HG03354 (cell line): ENCODE results near the gene DUSP7.

Experiments used
- ATAC-seq: cut with Tn5 transposase; IDR thresholded peaks from one replicate; pipeline ENCODE4 v1.9.1; 2021; ENCODE audit warnings: mild to moderate bottlenecking; ENCODE audit not compliant: unreplicated experiment, poor library complexity, severe bottlenecking

DUSP7 gene

DNA sequence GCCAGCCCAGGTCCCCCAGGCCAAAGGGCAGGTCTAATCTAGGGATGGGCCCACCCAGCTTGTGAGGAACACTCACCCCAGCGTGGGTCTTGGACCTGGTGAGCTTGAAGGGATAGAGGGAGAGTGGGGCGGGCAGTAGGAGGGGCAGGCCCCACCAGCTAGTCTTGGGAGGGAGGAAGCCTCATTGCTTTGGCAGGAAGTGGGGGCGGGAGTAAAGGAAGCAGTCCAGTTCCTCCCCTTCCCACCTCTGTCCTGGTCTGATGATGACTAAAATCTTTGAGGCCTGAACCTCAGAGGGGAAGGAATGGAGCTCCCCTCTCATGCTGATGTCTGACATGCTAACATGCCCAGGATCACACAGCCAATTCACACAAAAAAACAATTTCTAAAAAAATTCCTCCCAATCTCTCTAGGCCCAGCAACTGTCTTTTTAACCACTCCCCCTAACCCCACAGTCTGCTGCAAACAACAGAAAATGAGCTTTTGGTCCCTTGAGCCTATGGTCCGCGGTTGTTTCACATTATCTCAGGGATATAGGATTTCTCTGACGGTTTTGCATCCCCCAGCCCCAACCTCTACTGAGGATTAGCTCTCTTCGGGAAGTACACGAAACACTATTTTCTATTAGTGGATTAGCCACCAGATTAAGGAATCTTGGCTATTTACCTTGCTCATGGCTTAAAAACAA is 30.7 kb upstream of the DUSP7 start:
- no peak for ATAC-seq

DNA sequence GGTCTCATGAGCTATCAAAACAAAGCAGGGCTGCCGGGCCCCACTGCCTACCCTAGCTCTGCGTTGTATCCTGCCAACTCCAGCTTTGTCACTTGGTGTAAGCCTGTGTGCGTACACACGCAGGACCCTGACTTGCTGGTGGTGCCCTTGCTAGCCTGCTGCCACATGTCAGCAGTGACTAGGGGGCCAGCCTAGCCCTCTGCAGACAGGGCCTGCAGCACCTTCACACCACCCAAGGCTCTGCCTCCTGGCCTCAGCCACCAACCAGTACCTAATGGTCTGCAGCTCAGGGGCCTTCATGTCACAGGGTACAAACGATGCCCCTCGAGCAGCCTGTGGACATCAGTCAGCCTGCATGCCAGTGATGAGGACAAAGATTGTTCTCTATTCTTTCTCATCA is 30.1 kb upstream of the DUSP7 start:
- ATAC-seq, result no peak

DNA sequence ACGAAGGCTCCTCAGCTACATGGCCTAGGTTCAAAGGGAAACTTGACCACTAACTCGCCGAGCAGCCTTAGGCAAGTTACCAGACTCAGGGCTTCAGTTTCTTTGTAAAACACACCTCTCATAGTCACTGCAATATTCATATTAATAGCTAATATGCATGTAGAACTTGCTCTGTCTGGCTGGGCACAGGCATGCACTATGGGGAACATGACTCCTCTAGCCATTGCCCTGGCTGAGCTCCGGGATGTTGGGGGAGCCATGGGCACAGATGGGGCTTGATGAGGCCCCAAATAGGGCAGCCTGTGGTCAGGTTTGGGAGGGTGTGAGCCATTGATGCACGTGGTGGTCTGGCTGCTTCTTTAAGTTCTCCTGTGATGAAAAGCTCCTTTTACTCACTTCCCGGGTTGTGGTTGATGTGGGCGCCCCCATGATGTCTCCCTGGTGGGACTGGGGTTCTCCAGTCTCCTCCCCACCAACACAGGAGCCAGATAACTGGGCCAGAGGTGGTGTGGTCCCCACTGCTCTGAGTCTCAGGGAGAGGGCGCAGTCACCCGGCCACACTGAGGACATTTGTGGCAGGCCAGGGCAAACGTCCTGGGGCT is 29.4 kb upstream of the DUSP7 start:
- no peak for ATAC-seq

DNA sequence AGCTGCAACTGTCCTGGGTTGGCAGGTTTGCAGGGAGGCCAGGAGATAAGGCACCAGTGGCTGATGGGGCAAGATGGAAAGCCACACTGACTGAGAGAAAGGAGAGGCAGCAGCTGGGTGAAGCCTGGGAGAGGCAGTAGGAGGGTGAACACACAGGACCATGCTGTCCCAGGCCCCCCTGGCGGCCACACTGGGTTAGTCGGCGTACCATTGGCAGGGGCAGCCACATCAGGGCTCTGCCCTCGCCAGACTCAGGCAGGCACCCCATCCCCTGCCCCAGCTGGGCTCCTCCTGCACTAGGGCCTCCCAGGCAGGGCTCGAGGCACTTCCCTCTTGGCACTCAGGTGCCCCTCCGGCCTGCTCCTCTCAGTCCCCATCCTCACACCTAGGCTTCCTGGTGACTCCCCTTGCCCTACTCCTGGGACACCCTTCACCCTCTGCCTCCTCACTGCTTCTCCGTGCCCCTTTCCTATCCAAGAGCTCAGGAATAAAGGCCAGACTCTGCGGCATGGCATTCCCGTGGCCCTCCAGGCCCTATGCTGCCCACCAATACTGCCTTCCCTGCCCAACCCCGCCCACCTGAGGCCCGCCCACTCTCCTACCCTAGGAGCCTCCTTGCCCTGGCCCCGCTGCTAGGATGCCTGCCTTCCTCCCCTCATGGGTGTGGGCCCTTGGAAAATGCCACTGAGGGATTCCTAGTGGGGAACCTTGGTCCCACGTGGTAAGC is 28.7 kb upstream of the DUSP7 start:
- no peak for ATAC-seq

DNA sequence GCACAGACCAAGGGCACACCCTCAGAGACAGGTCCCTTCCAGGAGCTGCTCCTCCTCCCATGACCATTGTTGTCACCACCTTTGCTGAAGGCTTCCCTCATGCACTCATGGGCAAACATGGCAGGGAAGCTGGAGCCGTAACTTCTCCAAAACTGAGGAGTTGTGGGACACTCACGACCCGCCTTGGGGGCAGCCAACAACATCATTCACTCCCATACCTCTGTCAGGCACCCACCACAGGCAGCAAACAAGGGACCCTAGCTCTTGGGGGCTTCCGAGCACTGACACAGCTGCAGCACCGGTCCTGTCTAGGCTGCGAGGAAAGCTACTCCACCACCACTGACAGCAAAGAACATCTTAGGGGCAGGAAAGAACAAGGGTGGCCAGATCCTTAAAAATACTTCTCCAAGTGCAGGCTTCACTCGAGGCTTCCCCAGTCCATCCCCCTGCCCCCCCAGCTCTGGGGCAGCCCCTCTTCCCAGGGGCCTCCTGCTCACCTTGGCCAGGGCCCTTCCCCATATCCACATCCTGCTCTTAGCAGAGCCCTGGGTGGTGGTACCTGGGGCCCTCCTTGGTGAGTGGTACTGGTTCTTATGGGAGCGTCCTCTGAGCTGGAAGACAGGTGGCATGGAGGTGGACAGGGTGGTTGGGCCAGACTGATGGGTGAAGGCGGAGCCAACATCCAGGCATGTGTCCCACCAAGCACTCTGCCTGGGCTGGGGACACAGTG is 28.0 kb upstream of the DUSP7 start:
- ATAC-seq, result no peak

DNA sequence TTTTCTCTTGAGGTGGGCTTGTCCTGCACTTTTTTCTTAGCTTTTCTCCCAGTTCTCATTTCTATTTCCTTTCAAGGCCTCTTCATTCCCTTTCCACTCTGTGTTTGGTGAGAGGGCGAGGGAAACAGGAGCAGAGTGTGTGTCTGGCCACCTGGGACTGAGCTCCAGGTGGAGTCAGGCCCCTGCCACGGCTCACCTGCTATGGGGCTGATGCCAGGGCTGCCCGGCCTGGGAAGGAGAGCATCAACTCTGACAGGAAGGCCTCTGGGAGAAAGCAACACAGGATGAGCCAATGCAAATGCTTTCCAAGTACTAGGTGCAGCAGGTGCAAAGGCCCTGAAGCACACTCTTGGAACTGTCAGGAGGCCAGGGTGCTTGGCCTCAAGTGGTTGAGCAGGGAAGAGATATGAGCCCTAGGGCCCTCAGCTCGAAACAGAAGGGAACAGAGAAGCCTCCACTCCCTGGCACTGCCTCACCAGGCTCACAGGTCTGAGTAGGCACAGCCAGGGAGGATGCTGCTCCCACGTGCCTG is 27.3 kb upstream of the DUSP7 start:
- no peak for ATAC-seq

DNA sequence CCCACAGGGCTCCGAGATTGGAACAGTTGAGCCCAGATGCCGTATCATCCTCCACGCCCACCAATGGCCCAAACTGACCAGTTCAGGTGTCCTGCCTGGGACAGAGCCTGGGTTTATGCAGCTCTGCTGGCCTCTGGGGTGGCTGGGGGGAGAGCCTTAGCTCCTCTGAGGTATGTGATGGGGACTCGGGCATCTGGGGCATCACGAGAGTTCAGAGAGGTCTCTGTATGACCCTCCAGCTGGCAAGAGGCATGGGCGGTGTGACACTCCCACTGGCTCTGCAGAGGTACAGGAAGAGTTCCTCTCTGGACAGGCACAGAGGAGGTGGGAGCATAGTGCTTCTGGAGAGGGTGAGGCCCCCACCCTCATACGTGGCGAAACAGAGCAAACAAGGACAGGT is 26.6 kb upstream of the DUSP7 start:
- ATAC-seq, result no peak

DNA sequence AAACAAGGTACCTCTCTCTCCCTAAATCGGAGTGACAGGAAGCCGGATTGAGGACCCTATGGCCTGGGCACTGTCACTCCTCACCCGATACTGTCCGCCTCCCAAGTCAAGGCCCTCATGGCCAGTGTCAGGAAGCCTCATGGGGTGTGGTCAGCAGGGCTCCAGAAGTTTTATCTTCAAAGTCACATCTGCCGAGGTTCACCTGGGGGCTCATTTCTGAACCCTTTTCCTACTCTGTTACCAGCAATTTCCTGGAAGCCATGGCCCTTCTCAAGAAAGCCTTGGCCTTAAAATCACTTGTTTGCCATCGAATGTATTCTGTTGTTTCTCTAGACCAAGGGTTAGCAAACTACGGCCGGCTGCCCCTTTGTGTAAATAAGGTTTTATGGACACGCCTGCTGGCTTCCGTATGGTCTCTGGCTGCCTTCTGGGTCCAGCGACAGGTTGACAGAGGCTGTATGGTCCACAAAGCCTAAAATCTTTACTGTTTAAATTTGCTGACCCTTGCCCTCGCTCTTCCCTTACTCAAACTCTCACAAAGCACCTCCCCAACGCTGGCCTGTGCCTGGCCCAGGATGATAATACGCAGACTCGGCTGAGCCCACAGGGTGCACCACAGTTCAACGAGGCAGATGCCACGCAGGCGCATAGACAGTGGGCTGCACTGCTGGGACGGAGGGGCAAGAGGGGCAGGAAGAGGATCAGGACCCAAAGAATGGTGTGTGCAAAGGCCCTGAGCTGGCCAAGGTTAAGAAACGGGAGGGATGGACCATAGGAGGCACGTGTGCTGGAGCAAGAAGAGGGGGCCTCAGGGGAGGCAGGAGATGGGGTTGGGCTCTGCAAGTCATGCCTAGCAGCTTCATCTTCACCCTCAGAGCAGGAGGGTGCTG is 24.7 kb upstream of the DUSP7 start:
- no peak for ATAC-seq

DNA sequence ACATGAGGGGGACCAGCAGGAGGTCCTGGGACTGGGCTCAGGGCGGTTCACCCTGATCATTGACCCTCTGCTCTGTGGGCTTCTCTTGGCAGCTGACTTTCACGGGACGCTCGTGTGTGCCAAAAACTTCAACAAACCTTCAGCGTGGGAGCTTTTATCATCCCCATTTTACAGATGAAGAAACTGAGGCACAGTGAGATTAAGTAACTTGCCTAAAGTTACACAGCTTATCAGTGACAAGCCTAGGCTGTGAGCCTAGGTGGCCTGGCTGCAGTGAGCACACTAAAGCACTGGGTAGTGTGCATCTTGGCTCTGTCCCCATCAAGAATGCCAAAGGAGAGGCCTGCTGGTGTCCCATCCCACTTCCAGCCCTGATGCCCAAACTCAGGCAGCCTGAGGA is 23.6 kb upstream of the DUSP7 start:
- no peak for ATAC-seq

DNA sequence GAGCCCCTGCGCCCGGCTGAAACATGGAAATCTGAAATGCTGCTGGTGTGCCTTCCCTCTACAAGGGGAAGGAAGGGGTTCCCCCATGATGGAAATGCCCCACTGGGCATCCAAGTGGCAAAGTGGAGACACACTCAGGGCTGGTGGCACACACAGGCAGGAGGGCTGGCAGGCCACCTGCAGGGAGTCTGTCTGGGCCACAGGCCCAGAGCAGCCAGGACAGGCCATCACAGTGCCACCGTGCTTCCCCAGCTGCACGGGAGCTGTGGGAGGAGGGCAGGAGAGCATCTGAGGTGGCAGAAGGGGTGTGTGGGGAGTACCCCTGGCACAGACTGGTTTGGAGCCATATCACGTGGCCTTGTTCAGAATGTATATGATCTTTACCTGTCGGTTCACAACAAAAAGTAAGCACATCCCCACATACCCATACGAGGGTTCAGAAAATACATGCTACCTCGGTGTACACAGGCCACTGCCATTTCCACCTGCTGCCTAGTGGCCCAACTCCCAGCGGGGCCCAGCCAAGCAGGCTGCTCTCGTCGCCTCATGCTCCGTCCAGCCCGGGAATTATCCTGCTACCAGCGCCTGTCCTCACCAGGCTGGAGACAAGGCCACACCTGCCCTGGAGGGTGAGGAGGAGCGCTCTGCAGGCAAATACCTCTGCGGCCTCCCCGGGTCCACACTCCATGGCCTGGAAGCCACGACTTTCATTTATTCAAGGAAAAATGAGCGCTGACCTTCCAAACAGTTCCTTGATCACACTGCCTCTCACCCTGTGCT is 22.6 kb upstream of the DUSP7 start:
- no peak for ATAC-seq

DNA sequence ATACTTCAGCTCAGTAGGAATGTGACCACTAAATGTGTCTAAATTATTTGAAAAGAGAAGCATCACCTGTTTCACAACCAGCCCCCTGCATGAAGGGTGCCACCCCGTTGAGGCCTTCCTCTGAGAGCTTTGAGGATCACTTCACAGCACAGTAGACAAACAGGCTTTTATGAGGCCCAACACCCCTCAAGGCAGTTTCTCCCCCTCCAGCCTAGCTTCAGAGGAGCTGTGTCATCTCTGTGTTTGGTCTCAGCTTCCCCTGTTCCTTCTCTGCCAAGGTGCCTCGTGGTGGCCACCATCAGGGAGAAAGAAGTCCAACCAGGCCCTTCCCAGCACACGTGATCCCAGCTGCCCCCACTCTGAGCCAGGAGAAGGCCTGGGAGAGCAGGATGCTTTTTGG is 21.6 kb upstream of the DUSP7 start:
- ATAC-seq, result no peak

DNA sequence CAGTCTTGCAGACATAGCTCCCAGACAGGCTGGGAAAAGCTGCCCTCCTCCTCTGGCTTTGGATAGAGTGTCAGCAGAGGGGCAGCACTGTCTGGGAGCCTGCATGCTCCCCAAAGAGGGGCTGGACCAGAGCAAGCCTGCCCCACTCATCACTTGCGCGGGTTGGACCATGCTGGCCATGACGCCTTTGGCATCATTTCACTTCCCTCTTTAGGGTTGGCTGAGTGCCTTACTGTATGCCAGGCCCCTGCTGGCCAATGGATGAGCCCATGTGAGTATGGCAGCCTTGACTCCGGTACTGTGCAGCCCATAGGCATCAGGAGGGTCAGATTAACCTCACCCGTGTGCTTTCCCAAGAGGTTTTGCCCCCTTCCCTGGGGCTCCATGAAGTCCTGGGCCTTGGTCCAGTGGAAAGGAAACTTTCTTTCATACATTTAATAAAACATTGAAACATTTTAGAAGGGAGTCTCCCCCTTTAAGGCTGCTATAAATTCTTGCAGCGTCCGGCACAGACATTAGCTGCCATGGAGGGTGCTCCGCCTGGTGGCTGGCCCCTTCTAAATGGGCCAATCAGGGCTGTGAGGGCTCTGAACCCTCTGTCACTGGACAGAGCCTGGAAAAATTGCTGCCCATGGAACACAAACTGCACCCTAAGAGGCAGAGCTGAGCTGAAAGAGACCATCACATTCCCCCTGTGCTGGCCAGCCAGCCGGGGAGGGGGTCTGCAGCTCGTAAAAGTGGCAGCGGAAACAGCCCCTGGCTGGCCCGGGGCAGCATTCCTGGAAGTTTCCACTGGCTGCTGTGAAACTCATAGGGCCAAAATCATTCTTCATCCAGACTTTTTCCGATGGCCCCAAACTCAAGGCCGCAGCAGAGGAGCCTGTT is 20.8 kb upstream of the DUSP7 start:
- ATAC-seq, result no peak

DNA sequence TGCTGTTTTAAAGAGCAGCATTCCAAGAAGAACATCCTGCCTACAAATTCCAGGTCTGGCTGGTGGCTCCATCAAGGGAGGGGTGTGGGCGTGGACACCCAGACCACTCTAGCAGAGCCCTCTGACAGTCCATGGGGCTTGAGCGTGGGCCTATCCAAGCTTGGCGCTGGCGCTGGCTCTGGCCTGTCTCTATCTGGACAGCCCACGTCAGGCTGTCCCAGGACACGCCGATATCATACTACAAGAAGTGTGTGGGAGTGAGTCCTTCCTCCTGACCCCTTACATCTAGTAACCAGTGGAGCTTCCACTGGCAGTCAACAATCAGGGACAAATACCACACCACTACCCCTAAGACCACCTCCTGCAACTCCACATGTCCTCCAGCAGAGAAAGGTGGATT is 17.1 kb upstream of the DUSP7 start:
- no peak for ATAC-seq

DNA sequence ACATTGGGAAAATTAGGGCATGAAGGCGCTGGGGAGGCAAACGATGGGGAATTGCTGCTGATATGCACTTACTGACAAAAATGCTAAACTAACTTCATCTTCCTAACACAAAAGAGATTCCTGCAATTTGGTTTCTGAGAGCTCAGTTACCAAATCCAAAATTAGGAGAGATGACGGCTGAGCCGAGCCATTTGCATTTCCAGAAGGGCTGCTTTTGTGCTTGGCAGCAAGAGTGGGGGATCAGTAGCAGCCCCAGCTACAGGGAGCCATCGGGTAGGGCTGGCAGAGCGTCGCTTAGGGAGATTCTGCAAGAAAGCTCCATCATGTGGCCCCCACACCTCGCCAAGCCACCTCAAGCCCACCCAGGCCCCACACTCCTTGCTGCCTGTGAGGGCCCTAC is 16.1 kb upstream of the DUSP7 start:
- ATAC-seq, result no peak

DNA sequence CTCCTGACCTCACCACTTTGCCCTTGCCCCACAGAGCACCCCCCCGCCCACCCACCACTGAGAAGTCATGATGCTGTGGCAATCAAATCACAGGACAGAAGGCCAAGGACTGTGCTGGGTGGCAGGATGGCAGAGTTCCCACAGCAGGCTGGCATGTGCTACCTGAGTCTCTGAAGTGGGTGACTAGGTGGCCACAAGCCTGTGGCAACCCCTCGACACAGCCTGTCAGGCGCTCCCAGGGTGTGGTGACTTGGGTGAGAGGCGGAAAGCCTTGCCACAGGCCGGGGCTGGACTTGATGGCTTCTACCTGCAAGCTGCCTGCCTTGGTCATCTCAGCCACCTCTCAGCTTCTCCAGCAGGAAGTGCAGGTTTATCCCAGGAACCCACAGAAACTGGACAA is 15.6 kb upstream of the DUSP7 start:
- ATAC-seq, result no peak

DNA sequence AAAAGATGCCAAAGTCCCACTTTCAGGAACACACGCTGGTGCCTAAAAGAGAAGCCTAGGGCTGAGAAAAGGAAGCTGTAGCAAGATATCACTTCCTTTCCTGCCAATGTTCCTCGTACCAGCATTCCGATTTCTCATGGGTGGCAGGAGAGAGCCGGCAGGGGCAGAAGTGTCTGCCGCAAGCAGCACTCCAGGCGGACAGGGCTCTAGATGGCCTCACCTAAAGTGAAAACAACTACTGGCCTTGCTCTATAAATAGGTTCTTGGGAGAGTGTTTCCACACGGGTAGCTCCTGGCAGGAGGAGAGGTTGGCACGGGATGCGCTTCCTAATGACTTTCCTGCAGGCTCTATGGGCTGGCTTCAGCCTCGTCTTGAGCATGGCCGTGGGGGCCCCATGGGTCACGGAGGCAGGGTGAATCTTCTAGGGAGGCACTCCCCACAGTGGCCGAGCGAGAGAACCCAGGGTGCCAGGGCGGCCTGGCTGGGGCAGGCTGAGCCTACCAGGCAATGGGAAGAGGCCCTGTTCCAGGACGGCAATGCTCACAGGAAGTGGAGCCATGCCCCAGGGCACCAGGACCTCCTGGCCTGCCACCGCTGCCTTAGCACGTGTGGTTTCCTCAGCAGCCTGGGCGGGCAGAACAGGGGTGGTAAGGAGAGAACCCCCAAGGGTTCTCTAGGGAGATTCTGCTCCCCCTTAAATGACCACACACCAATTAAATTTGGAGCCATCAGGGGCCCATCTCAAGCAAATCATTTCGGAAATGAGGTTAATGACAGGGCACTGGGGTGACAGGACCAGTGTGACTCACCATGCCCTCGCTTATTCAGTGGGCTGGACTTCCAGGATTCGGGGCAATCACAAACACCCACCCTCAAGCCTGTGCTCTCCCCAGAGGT is 14.6 kb upstream of the DUSP7 start:
- ATAC-seq, result no peak

DNA sequence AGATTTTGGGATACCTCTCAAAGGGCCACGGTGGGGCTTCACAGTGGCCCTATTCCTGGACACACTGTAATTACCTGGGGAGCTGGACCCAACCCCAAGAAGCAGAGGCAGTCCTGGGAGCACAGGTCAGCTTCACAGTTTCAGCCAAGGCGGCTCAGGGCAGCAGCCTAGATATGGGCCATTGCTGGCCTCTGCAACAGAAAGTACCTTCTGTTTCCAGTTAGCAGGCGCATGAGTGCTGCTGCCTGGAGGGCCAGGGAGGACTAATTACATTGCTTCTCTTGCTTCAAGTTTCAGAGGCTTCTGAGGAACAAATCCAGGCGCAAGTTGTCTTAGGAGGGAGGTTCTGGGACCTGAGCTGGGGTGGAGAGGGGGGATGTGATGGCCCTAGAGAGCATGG is 13.5 kb upstream of the DUSP7 start:
- ATAC-seq, result no peak
